K562 (cell line): ENCODE results near the gene AHI1. TPM values are rescaled to one million over a fixed set of nuclear protein-coding genes. Genes with fewer than 3 reads are reported as not detected.

Experiments
- ATAC-seq: fragments of 200-7000 bp; cut with Tn5 transposase; 3 replicates; pipeline ENCODE4 v1.9.1; 2020; ENCODE audit warnings: moderate library complexity
- BruUV-seq: library from RNA; stranded (reverse); fragments of 400-500 nt; replicated peaks from 2 replicates; lab custom pipeline; 2021; lab: Mats Ljungman, UMichigan
- CTCF ChIA-PET: fragments of 300-600 bp; formaldehyde crosslinking; extraction: SDS; loops from one replicate; lab custom pipeline; 2021; ENCODE audit warnings: low intra/inter-chr PET ratio; lab: Yijun Ruan, JAX
- POLR2A ChIA-PET: fragments of 300-600, 350-650 bp; sonication (Branson Sonifier 250); formaldehyde crosslinking; extraction: SDS; loops from one replicate; lab custom pipeline; 2021; ENCODE audit warnings: antibody characterized with exemption, inconsistent platforms; lab: Yijun Ruan, JAX
- DNase-seq, 4 experiments: peaks; one replicate each; pipeline versions ENCODE4 v3.0.0 to v3.0.0-alpha.2; 2011 to 2018; ENCODE audit warnings: low spot score in 3 of 4, mixed read lengths in 3 of 4; ENCODE audit errors: extremely low read depth in 1 of 4
- FAIRE-seq: peaks from 2 replicates; lab custom pipeline; 2011; peaks lifted over from hg19 to GRCh38; lab: Jason Lieb, UNC
- H2AFZ ChIP-seq: 2 replicates; pipeline ENCODE4 v1.6.0; 2011; ENCODE audit warnings: low read depth, low read length, control low read depth, inconsistent platforms
- H3K27ac ChIP-seq: fragments of 200-600 bp; 3 replicates; pipeline ENCODE4 v1.8.0; 2011; ENCODE audit warnings: low read depth, mild to moderate bottlenecking, control low read depth, inconsistent platforms, low read length, moderate library complexity, mixed read lengths; ENCODE audit errors: extremely low read depth
- H3K27me3 ChIP-seq, 2 experiments: fragments of 300-600 bp in 1 of 2; 2 replicates in 1 of 2; 3 replicates in 1 of 2; pipeline versions ENCODE4 v1.6.0 to v1.8.0; 2011; ENCODE audit warnings: inconsistent platforms in 2 of 2, low read length in 2 of 2, mild to moderate bottlenecking in 1 of 2, mixed read lengths in 1 of 2, moderate library complexity in 1 of 2; ENCODE audit not compliant: control insufficient read depth in 2 of 2, insufficient read depth in 2 of 2
- H3K36me3 ChIP-seq: fragments of 300-600 bp; 3 replicates; pipeline ENCODE4 v1.8.0; 2011; ENCODE audit warnings: mild to moderate bottlenecking, low read length, inconsistent platforms; ENCODE audit not compliant: control insufficient read depth, insufficient read depth
- H3K4me1 ChIP-seq, 2 experiments: fragments of 200-600 bp in 1 of 2; replicated peaks in 1 of 2; 2 replicates in 1 of 2; 3 replicates in 1 of 2; pipeline versions ENCODE4 v1.5.1 to v1.8.0; 2011; ENCODE audit warnings: inconsistent platforms in 2 of 2, low read length in 2 of 2, mild to moderate bottlenecking in 1 of 2, mixed read lengths in 1 of 2, moderate library complexity in 1 of 2; ENCODE audit not compliant: control insufficient read depth in 2 of 2, insufficient read depth in 2 of 2
- H3K4me2 ChIP-seq: 2 replicates; pipeline ENCODE4 v1.6.1; 2011; ENCODE audit warnings: low read length, control low read depth, inconsistent platforms, mixed read lengths; ENCODE audit not compliant: insufficient read depth
- H3K4me3 ChIP-seq: fragments of 200-600 bp; sonication (generic), shearing (Covaris generic); 2 replicates; pipeline ENCODE4 v1.5.1; 2016; ENCODE audit warnings: control low read depth, inconsistent platforms
- H3K79me2 ChIP-seq: fragments of 200-600 bp; 3 replicates; pipeline ENCODE4 v1.8.0; 2011; ENCODE audit warnings: low read length, inconsistent platforms; ENCODE audit not compliant: control insufficient read depth, insufficient read depth
- H3K9ac ChIP-seq, 2 experiments: 2 replicates each; pipeline versions ENCODE4 v1.6.0 to v1.6.1; 2011; ENCODE audit warnings: low read depth in 2 of 2, low read length in 2 of 2, control low read depth in 1 of 2, inconsistent platforms in 1 of 2, mild to moderate bottlenecking in 1 of 2, mixed read lengths in 1 of 2; ENCODE audit not compliant: insufficient read depth in 1 of 2
- H3K9me1 ChIP-seq: one replicate; pipeline ENCODE4 v1.6.0; 2011; ENCODE audit warnings: inconsistent platforms, mild to moderate bottlenecking, low read length, moderate library complexity; ENCODE audit not compliant: control insufficient read depth, insufficient read depth
- H3K9me3 ChIP-seq: replicated peaks from 2 replicates; pipeline ENCODE4 v1.5.1; 2011; ENCODE audit warnings: low read depth, low read length, inconsistent platforms; ENCODE audit not compliant: control insufficient read depth, insufficient read depth
- H4K20me1 ChIP-seq: replicated peaks from 2 replicates; pipeline ENCODE4 v1.6.1; 2011; ENCODE audit warnings: low read length, inconsistent platforms, mixed read lengths; ENCODE audit not compliant: control insufficient read depth, insufficient read depth
- ARID3B ChIP-seq: fragments of 250-450 bp; sonication (Bioruptor Pico); IDR thresholded peaks from 2 replicates; pipeline ENCODE4 v1.4.0; 2020; ENCODE audit warnings: borderline replicate concordance
- BRF1 ChIP-seq: IDR thresholded peaks from 3 replicates; pipeline ENCODE4 v1.6.1; 2011; ENCODE audit warnings: borderline replicate concordance, mild to moderate bottlenecking; ENCODE audit not compliant: insufficient read length; ENCODE audit errors: extremely low read depth
- CTBP1 ChIP-seq: fragments of 450-650 bp; IDR thresholded peaks from 2 replicates; pipeline ENCODE4 v1.6.1; 2016; ENCODE audit warnings: borderline replicate concordance
- MEIS2 ChIP-seq: fragments of 450-650 bp; IDR thresholded peaks from 2 replicates; pipeline ENCODE4 v1.6.1; 2014; ENCODE audit warnings: mild to moderate bottlenecking; ENCODE audit not compliant: partially characterized antibody
- MNT ChIP-seq, 2 experiments: fragments of 450-650 bp; conservative IDR thresholded peaks; 2 replicates each; pipeline ENCODE4 v1.6.1; 2017; ENCODE audit warnings: mild to moderate bottlenecking in 2 of 2, moderate library complexity in 2 of 2
- NFATC3 ChIP-seq: fragments of 450-650 bp; IDR thresholded peaks from 2 replicates; pipeline ENCODE4 v1.6.1; 2017; ENCODE audit warnings: mild to moderate bottlenecking
- TRIM24 ChIP-seq, 2 experiments: fragments of 450-650 bp; IDR thresholded peaks; 2 replicates each; pipeline ENCODE4 v1.6.1; 2016
- ZNF407 ChIP-seq: fragments of 450-650 bp; IDR thresholded peaks from 2 replicates; pipeline ENCODE4 v1.6.1; 2016; ENCODE audit warnings: low read depth
- WGBS: fragments of 100-300 bp; shearing (Covaris generic); methylation state at CpG from one replicate; pipeline ENCODE4 v1.1.6; 2016; ENCODE audit warnings: low coverage, mixed read lengths; ENCODE audit not compliant: insufficient coverage; ENCODE audit errors: missing lambda C conversion rate; 5-methylcytosine and 5-hydroxymethylcytosine counted together
- in situ Hi-C: fragments of 300-500 bp; cut with MboI; formaldehyde crosslinking; loops from 4 replicates; pipeline ENCODE4 v1.15.0; 2018; ENCODE audit warnings: inconsistent platforms, mixed read lengths
- intact Hi-C: fragments of 100-400 bp; cut with micrococcal nuclease; formaldehyde crosslinking; loops from 2 replicates; pipeline ENCODE4 v1.14.2; 2022
- polyA plus RNA-seq, 8 experiments: library from polyadenylated mRNA; depleted of rRNA in 4 of 8; stranded (reverse) in 5 of 8; unstranded in 3 of 8; fragments of >200 nt; fragmentation: Nextera tagmentation in 2 of 8; fragmentation: Illumina TruSeq in 1 of 8; extraction: Ambion mirVana in 2 of 8; extraction: Trizol in 1 of 8; gene quantifications; 2 replicates each; pipeline versions ENCODE4 v1.2.1 to v1.2.3, GENCODE V29; 2011 to 2014; ENCODE audit warnings: inconsistent platforms in 1 of 8, missing spikeins in 1 of 8
- total RNA-seq, 7 experiments: library from RNA; depleted of rRNA in 6 of 7; stranded (reverse); fragments of >200 nt in 6 of 7; fragmentation: Illumina TruSeq in 2 of 7; extraction: Trizol in 2 of 7; gene quantifications; 2 replicates each; pipeline versions ENCODE4 v1.2.1 to v1.2.3, GENCODE V29; 2011 to 2021; ENCODE audit warnings: low replicate concordance in 1 of 7

Gene AHI1
- total and polyA plus RNA-seq, 9 of the 15 experiments (the other 6 are each of a cell fraction or from before 2014, with no cell fraction given), result 24.7 to 54.9 (median 32.2) TPM

- TF ChIP-seq MNT (conservative IDR thresholded peaks at IDR 0.05) (no peak), NFATC3 (no peak), ARID3B (CRISPR knock-in tag) (no peak), MEIS2 (peak; percentile 13), ZNF407 (no peak), CTBP1 (no peak), BRF1 (no peak), TRIM24 (IDR thresholded peaks at IDR 0.05) (no peak)
- TF ChIP-seq, all 486 proteins: peak for 1
- ATAC-seq (no peak), DNase-seq (no peak), FAIRE-seq (no peak)
- no TSS peak for BruUV-seq
- Histone ChIP-seq H3K9me3 (no peaks in the 10 kb centered on the region), H3K36me3 (no peaks in the 10 kb centered on the region), H2AFZ (no peak overlapping the region), H3K27ac (no peak overlapping the region), H3K4me3 (no peak overlapping the region), H3K4me1 (peaks cover 0 to 9% of the 10 kb centered on the region in 2 experiments; a peak in 3 of 5 replicates), H3K4me2 (no peak overlapping the region), H3K27me3 (no peaks in the 10 kb centered on the region), H3K9ac (no peak overlapping the region), H4K20me1 (no peaks in the 10 kb centered on the region), H3K79me2 (no peaks in the 10 kb centered on the region), H3K9me1 (no peaks in the 10 kb centered on the region)
- 3% methylated on average over 2 of the region's 2 CpGs for WGBS
- ChIA-PET POLR2A (interaction anchor here (1.8 kb wide), 1 partner anchor 15 kb away, joined by 4 read pairs; no protein-coding TSS in a partner anchor), CTCF (no interaction called here)
- in situ Hi-C loops, result no loop called here
- intact Hi-C loops, result no loop called here
Observed at GRCh38 chr6:135520781-135521180, 23.2 kb upstream of the AHI1 start.
